A549 (cell line): Measurements from ENCODE around the gene ACER3. TPM values are rescaled to one million over a fixed set of nuclear protein-coding genes. Genes with fewer than 3 reads are reported as not detected.
A peak's percentile ranks its signal among the peaks of the same experiment; 100 is the strongest.

ENCODE experiments used
- ATAC-seq, 2 experiments: fragments of 200-7000 bp in 1 of 2; fragments of >200 bp in 1 of 2; cut with Nextera tagmentation in 1 of 2; cut with Tn5 transposase in 1 of 2; 3 replicates each; pipeline versions ENCODE4 v1.8.0 to v1.9.1; 2018 to 2020; ENCODE audit warnings: mild to moderate bottlenecking in 1 of 2, moderate library complexity in 1 of 2
- CTCF ChIA-PET: fragments of 300-600 bp; sonication (Branson Sonifier 250); formaldehyde crosslinking; extraction: SDS; loops from one replicate; lab custom pipeline; 2021; ENCODE audit warnings: antibody characterized with exemption, inconsistent platforms; lab: Yijun Ruan, JAX
- POLR2A ChIA-PET: fragments of 350-600 bp; formaldehyde crosslinking; extraction: SDS; loops from one replicate; lab custom pipeline; 2021; ENCODE audit warnings: antibody characterized with exemption, inconsistent platforms; lab: Yijun Ruan, JAX
- DNase-seq, 2 experiments: peaks; one replicate each; pipeline versions ENCODE4 v3.0.0 to v3.0.0-alpha.2; 2011 to 2016; ENCODE audit warnings: low read depth in 1 of 2, low spot score in 1 of 2
- FAIRE-seq: peaks from 2 replicates; lab custom pipeline; 2011; peaks lifted over from hg19 to GRCh38; lab: Jason Lieb, UNC
- H3K27ac ChIP-seq, 2 experiments: fragments of >200 bp; sonication (Bioruptor Twin); formaldehyde crosslinking; 3 replicates each; pipeline ENCODE4 v1.5.1; 2016 to 2017
- H3K4me1 ChIP-seq: fragments of >200 bp; sonication (Bioruptor Twin); formaldehyde crosslinking; 3 replicates; pipeline ENCODE4 v1.6.1; 2016
- H3K4me2 ChIP-seq: fragments of >200 bp; sonication (Bioruptor Twin); formaldehyde crosslinking; 3 replicates; pipeline ENCODE4 v1.6.1; 2016
- H3K4me3 ChIP-seq: fragments of >200 bp; sonication (Bioruptor Twin); formaldehyde crosslinking; 3 replicates; pipeline ENCODE4 v1.5.1; 2016
- H3K9me3 ChIP-seq: fragments of >200 bp; sonication (Bioruptor Twin); formaldehyde crosslinking; 3 replicates; pipeline ENCODE4 v1.6.1; 2016
- BHLHE40 ChIP-seq: IDR thresholded peaks from 2 replicates; pipeline ENCODE4 v1.6.1; 2012; ENCODE audit warnings: low read depth, low read length, inconsistent platforms
- CBX2 ChIP-seq: fragments of 200-600 bp; sonication (generic); IDR thresholded peaks from 2 replicates; pipeline ENCODE4 v1.6.1; 2016; ENCODE audit warnings: low read depth, mild to moderate bottlenecking, borderline replicate concordance
- CHD4 ChIP-seq: fragments of 200-600 bp; sonication (generic); IDR thresholded peaks from 2 replicates; pipeline ENCODE4 v1.6.1; 2016; ENCODE audit warnings: antibody characterized with exemption, mild to moderate bottlenecking, borderline replicate concordance
- EP300 ChIP-seq, 2 experiments: fragments of >200 bp; sonication (Bioruptor Twin); formaldehyde crosslinking; IDR thresholded peaks; 2 replicates in 1 of 2; 3 replicates in 1 of 2; pipeline ENCODE4 v1.6.1; 2016 to 2017
- ESRRA ChIP-seq: fragments of 150-350 bp; IDR thresholded peaks from 2 replicates; pipeline ENCODE4 v1.6.1; 2014; ENCODE audit warnings: mild to moderate bottlenecking, low read length, borderline replicate concordance
- FOSB ChIP-seq: fragments of 250-450 bp; sonication (Bioruptor Pico); IDR thresholded peaks from 2 replicates; pipeline ENCODE4 v1.5.0; 2020; ENCODE audit warnings: mild to moderate bottlenecking, moderate library complexity
- FOSL2 ChIP-seq, 2 experiments: fragments of 450-650 bp in 1 of 2; fragments of >200 bp in 1 of 2; sonication (Bioruptor Twin) in 1 of 2; formaldehyde crosslinking; IDR thresholded peaks; 2 replicates each; pipeline versions ENCODE4 v1.5.0 to v1.6.1; 2016 to 2020; ENCODE audit warnings: mild to moderate bottlenecking in 1 of 2, moderate library complexity in 1 of 2
- GATA3 ChIP-seq: IDR thresholded peaks from 2 replicates; pipeline ENCODE4 v1.6.1; 2012; ENCODE audit warnings: borderline replicate concordance
- JUNB ChIP-seq: fragments of >200 bp; sonication (Bioruptor Twin); formaldehyde crosslinking; IDR thresholded peaks from 2 replicates; pipeline ENCODE4 v1.6.1; 2016
- MAFK ChIP-seq: fragments of 450-650 bp; IDR thresholded peaks from 2 replicates; pipeline ENCODE4 v1.6.1; 2014; ENCODE audit not compliant: partially characterized antibody
- MAZ ChIP-seq: fragments of 150-350 bp; IDR thresholded peaks from 2 replicates; pipeline ENCODE4 v1.6.1; 2014; ENCODE audit warnings: antibody characterized with exemption, low read depth, low read length, borderline replicate concordance
- MYC ChIP-seq: IDR thresholded peaks from 2 replicates; pipeline ENCODE4 v1.6.1; 2012; ENCODE audit warnings: mild to moderate bottlenecking, inconsistent platforms, low read length, improper control_type of control experiment, borderline replicate concordance
- NPAS2 ChIP-seq: fragments of 250-450 bp; sonication (Bioruptor Pico); IDR thresholded peaks from 2 replicates; pipeline ENCODE4 v1.8.0; 2022; ENCODE audit warnings: mild to moderate bottlenecking, moderate library complexity, borderline replicate concordance
- RAD21 ChIP-seq, 2 experiments: fragments of >200 bp in 1 of 2; sonication (Bioruptor Twin) in 1 of 2; formaldehyde crosslinking in 1 of 2; IDR thresholded peaks in 1 of 2; conservative IDR thresholded peaks in 1 of 2; 2 replicates in 1 of 2; 3 replicates in 1 of 2; pipeline ENCODE4 v1.6.1; 2012 to 2018; ENCODE audit warnings: inconsistent platforms in 1 of 2
- RARB ChIP-seq: fragments of 250-450 bp; sonication (Bioruptor Pico); IDR thresholded peaks from 2 replicates; pipeline ENCODE4 v1.8.0; 2021; ENCODE audit warnings: mild to moderate bottlenecking, moderate library complexity
- RNF2 ChIP-seq: fragments of 200-600 bp; sonication (generic); IDR thresholded peaks from 2 replicates; pipeline ENCODE4 v1.6.1; 2016; ENCODE audit warnings: low read depth, mild to moderate bottlenecking, antibody characterized with exemption, moderate library complexity, borderline replicate concordance
- ZC3H11A ChIP-seq: fragments of 450-650 bp; IDR thresholded peaks from 2 replicates; pipeline ENCODE4 v1.6.1; 2014; ENCODE audit warnings: antibody characterized with exemption, mild to moderate bottlenecking
- ZSCAN20 ChIP-seq: fragments of 250-450 bp; sonication (Bioruptor Pico); IDR thresholded peaks from 2 replicates; pipeline ENCODE4 v1.8.0; 2022; ENCODE audit warnings: mild to moderate bottlenecking, moderate library complexity
- WGBS: methylation state at CpG from one replicate; pipeline ENCODE4 v1.1.6; 2017; ENCODE audit errors: missing lambda C conversion rate; 5-methylcytosine and 5-hydroxymethylcytosine counted together
- polyA plus RNA-seq, 4 experiments: library from polyadenylated mRNA; depleted of rRNA in 3 of 4; stranded (reverse); fragments of >200 nt; fragmentation: RNase III in 1 of 4; extraction: RNeasy Plus Mini Kit Qiagen cat#74134 plus additional on column Dnase treatment in 1 of 4; gene quantifications; 2 replicates in 3 of 4; 3 replicates in 1 of 4; pipeline ENCODE4 v1.2.3, GENCODE V29; 2011 to 2017
- TF ChIP-seq, protein P1 (sequence below): fragments of 200-600 bp; sonication (generic); IDR thresholded peaks from 2 replicates; pipeline ENCODE4 v1.6.1; 2016; ENCODE audit warnings: antibody characterized with exemption, mild to moderate bottlenecking, moderate library complexity
- TF ChIP-seq, protein P2 (sequence below): IDR thresholded peaks from 2 replicates; pipeline ENCODE4 v1.6.1; 2012; ENCODE audit warnings: low read depth, borderline replicate concordance

ACER3 gene
- polyA plus RNA-seq, 2 of the 4 experiments (the other 2 are of a cell fraction): 16.0 to 46.6 TPM

DNA sequence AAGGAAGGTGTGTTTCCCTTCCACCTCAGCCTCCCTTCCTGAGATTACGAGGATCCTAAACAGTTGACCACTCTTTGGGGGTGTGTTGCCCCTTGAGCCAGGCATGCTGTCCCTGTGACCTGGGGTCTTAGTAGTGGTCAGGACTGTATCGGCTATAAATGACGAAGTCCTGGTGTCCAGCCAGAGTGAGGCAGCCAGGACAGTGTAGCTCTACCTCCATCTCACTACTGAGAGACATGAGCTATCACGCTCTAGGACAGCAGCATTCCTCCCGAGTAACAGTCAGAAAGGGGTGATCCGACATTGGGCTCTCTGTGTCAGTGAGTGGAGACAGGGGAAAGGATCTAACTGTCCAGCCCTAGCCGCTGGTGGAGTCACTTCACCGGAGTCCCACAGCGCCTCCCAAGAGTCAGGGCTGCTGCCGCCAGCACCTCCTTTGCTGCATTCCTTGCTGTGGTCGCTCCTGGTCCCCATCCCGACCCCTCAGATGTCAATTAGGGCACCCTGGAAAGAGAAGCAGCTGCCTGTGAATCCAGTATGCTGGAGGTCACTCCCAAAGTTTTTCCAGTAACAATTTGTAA is 170.2 kb downstream of the ACER3 start:
- H3K4me3 ChIP-seq: no peak overlapping the region
- FAIRE-seq (no peak), ATAC-seq (peak; percentile 27 to 52; a peak in 3 of 6 replicates), DNase-seq (no peak)
- WGBS: 85% methylated on average over 12 of the region's 12 CpGs
- ChIA-PET CTCF (interaction anchor here (2.1 to 2.6 kb wide), 5 partner anchors 9 to 111 kb away, joined by 6 to 12 read pairs (median 8); no protein-coding TSS in a partner anchor), POLR2A (no interaction called here)
- H3K4me1 ChIP-seq: peaks cover 26% of the 10 kb centered on the region
- no peak for TF ChIP-seq MYC
- no peak for TF ChIP-seq JUNB
- no peak for TF ChIP-seq NPAS2 (CRISPR knock-in tag)
- TF ChIP-seq CBX2: no peak
- no peak for TF ChIP-seq RNF2
- no peak for TF ChIP-seq GATA3
- no peak for TF ChIP-seq ESRRA
- no peak for TF ChIP-seq FOSL2 (IDR thresholded peaks at IDR 0.05)
- no peak for TF ChIP-seq FOSL2 (CRISPR knock-in tag; IDR thresholded peaks at IDR 0.05)
- TF ChIP-seq, protein P1, sequence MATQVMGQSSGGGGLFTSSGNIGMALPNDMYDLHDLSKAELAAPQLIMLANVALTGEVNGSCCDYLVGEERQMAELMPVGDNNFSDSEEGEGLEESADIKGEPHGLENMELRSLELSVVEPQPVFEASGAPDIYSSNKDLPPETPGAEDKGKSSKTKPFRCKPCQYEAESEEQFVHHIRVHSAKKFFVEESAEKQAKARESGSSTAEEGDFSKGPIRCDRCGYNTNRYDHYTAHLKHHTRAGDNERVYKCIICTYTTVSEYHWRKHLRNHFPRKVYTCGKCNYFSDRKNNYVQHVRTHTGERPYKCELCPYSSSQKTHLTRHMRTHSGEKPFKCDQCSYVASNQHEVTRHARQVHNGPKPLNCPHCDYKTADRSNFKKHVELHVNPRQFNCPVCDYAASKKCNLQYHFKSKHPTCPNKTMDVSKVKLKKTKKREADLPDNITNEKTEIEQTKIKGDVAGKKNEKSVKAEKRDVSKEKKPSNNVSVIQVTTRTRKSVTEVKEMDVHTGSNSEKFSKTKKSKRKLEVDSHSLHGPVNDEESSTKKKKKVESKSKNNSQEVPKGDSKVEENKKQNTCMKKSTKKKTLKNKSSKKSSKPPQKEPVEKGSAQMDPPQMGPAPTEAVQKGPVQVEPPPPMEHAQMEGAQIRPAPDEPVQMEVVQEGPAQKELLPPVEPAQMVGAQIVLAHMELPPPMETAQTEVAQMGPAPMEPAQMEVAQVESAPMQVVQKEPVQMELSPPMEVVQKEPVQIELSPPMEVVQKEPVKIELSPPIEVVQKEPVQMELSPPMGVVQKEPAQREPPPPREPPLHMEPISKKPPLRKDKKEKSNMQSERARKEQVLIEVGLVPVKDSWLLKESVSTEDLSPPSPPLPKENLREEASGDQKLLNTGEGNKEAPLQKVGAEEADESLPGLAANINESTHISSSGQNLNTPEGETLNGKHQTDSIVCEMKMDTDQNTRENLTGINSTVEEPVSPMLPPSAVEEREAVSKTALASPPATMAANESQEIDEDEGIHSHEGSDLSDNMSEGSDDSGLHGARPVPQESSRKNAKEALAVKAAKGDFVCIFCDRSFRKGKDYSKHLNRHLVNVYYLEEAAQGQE: no peak
- TF ChIP-seq FOSB: no peak
- TF ChIP-seq EP300 (IDR thresholded peaks at IDR 0.05): no peak
- no peak overlapping the region for H3K4me2 ChIP-seq
- H3K27ac ChIP-seq: no peak overlapping the region
- no peaks in the 10 kb centered on the region for H3K9me3 ChIP-seq

DNA sequence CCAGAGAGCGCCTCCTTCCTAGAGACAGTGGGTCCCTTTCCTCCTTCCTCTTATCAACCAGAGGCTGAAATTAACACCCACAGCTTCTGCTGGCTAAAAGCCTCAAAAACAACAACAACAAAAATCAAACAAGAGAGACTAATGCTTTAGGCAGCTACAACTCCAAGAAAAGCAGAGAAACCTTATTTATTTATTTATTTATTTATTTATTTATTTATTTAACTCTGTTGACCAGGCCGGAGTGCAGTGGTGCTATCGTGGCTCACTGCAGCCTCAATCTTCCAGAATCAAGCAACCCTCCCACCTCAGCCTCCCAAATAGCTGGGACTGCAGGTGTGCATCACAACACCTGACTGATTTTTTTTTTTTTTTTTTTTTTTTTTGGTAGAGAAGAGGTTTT is 170.9 kb downstream of the ACER3 start:
- Histone ChIP-seq H3K27ac (no peak overlapping the region), H3K9me3 (no peaks in the 10 kb centered on the region), H3K4me1 (peaks cover 26% of the 10 kb centered on the region), H3K4me2 (no peak overlapping the region), H3K4me3 (no peak overlapping the region)
- DNase-seq (no peak), FAIRE-seq (no peak), ATAC-seq (no peak)
- WGBS: 86% methylated on average over 3 of the region's 3 CpGs
- TF ChIP-seq ZC3H11A: peak; percentile 91
- TF ChIP-seq MAFK: no peak
- POLR2A ChIA-PET: no interaction called here
- CTCF ChIA-PET: interaction anchor here (0.6 to 3.0 kb wide), 5 partner anchors 14 to 159 kb away, joined by 3 to 11 read pairs (median 7); no protein-coding TSS in a partner anchor

DNA sequence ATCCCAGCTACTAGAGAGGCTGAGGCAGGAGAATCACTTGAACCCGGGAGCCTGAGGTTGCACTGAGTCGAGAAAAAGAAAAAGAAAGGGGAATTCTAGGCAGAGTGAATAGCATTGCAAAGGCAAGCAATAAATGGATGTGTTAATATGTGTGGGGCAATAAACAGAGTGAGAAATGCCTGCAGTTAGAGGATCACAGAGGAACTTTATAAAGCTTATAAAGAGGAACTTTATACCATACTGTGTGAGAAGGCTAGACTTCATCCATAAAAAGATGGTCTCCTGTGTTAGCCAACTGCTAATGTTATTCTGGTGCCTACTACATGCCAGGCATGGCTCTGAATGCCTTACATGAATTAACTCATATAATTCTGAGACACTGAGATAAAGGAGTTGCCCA is 174.3 kb downstream of the ACER3 start:
- POLR2A ChIA-PET: no interaction called here
- CTCF ChIA-PET: interaction anchor here (1.1 to 4.8 kb wide), 6 partner anchors 10 to 301 kb away, joined by 3 to 41 read pairs (median 5); no protein-coding TSS in a partner anchor
- Histone ChIP-seq H3K27ac (peak overlapping the region; percentile 1 to 7; a peak in 1 of 6 replicates), H3K4me2 (peak overlapping the region; percentile 11; the same call in 2 of the 3 replicates), H3K9me3 (no peaks in the 10 kb centered on the region), H3K4me1 (peaks cover 28% of the 10 kb centered on the region), H3K4me3 (no peak overlapping the region)
- no peak for DNase-seq
- WGBS: 60% methylated on average over 2 of the region's 2 CpGs
- no peak for ATAC-seq
- FAIRE-seq: no peak
- TF ChIP-seq CHD4 (no peak), BHLHE40 (no peak), RAD21 (conservative IDR thresholded peaks at IDR 0.05 in 1 of 2, IDR thresholded peaks at IDR 0.05 in 1 of 2) (no peak), MAZ (no peak), RARB (CRISPR knock-in tag) (no peak), ZSCAN20 (CRISPR knock-in tag) (no peak)
- TF ChIP-seq, protein P2, sequence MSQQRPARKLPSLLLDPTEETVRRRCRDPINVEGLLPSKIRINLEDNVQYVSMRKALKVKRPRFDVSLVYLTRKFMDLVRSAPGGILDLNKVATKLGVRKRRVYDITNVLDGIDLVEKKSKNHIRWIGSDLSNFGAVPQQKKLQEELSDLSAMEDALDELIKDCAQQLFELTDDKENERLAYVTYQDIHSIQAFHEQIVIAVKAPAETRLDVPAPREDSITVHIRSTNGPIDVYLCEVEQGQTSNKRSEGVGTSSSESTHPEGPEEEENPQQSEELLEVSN: no peak
